ENCODE measurements around the gene PXDC1. TPM values are rescaled to one million over a fixed set of nuclear protein-coding genes. Genes with fewer than 3 reads are reported as not detected.
"Not testable (repeated sequence)": the region's sequence is repeated elsewhere in the genome, so short reads cannot be mapped to it uniquely, and the experiment has no call there.

Gene PXDC1
- polyA plus RNA-seq, 1 donor from 2014 or later: 3.9 TPM

GRCh38 chr6:3678946-3679345 lies 72.6 kb downstream of the PXDC1 start:
- Histone ChIP-seq H3K9ac (ENCODE audit: low read length) (no peak overlapping the region), H3K9me2 (ENCODE audit: insufficient read depth, low read length) (no peaks in the 10 kb centered on the region), H3K36me3 (ENCODE audit: insufficient read depth, low read length) (no peaks in the 10 kb centered on the region), H3F3A (ENCODE audit: insufficient read depth, low read length, poor library complexity, severe bottlenecking) (no peaks in the 10 kb centered on the region), H3K9me3 (ENCODE audit: low read length) (no peaks in the 10 kb centered on the region), H3K27me3 (ENCODE audit: insufficient read depth, low read depth, low read length) (no peaks in the 10 kb centered on the region), H2AFZ (ENCODE audit: low read depth, low read length) (no peak overlapping the region), H4K20me1 (ENCODE audit: insufficient read depth) (no peaks in the 10 kb centered on the region), H3K4me3 (ENCODE audit: low read length) (no peak overlapping the region), H3K79me2 (replicated peaks; ENCODE audit: insufficient read depth, low read length) (no peaks in the 10 kb centered on the region), H3K4me2 (ENCODE audit: low read length) (no peak overlapping the region), H3K27ac (ENCODE audit: low read length) (no peak overlapping the region)
- no peak for TF ChIP-seq TAF1 (IDR thresholded peaks at IDR 0.05; ENCODE audit: low read depth)
- no peak for TF ChIP-seq EP300 (conservative IDR thresholded peaks at IDR 0.05; ENCODE audit: poor library complexity, severe bottlenecking)
- no peak for TF ChIP-seq MXI1 (conservative IDR thresholded peaks at IDR 0.05; ENCODE audit: poor library complexity, severe bottlenecking)
- no peak for TF ChIP-seq RAD21 (conservative IDR thresholded peaks at IDR 0.05)

GRCh38 chr6:3677751-3678150 lies 73.8 kb downstream of the PXDC1 start:
- H3K4me2 ChIP-seq (ENCODE audit: low read length); H3K9me3 ChIP-seq (ENCODE audit: low read length); H3F3A ChIP-seq (ENCODE audit: insufficient read depth, low read length, poor library complexity, severe bottlenecking); H3K4me3 ChIP-seq (ENCODE audit: low read length); H3K27me3 ChIP-seq (ENCODE audit: insufficient read depth, low read depth, low read length); H3K36me3 ChIP-seq (ENCODE audit: insufficient read depth, low read length); H3K9ac ChIP-seq (ENCODE audit: low read length); H4K20me1 ChIP-seq (ENCODE audit: insufficient read depth); H3K9me2 ChIP-seq (ENCODE audit: insufficient read depth, low read length); H2AFZ ChIP-seq (ENCODE audit: low read depth, low read length); H3K79me2 ChIP-seq (replicated peaks; ENCODE audit: insufficient read depth, low read length); H3K27ac ChIP-seq (ENCODE audit: low read length): not testable (repeated sequence)

GRCh38 chr6:3677351-3677750 lies 74.2 kb downstream of the PXDC1 start:
- not testable (repeated sequence) for H3K9me2 ChIP-seq (ENCODE audit: insufficient read depth, low read length); H3K4me2 ChIP-seq (ENCODE audit: low read length); H3K36me3 ChIP-seq (ENCODE audit: insufficient read depth, low read length); H3K9ac ChIP-seq (ENCODE audit: low read length); H3K79me2 ChIP-seq (replicated peaks; ENCODE audit: insufficient read depth, low read length); H3F3A ChIP-seq (ENCODE audit: insufficient read depth, low read length, poor library complexity, severe bottlenecking); H3K9me3 ChIP-seq (ENCODE audit: low read length); H3K4me3 ChIP-seq (ENCODE audit: low read length); H2AFZ ChIP-seq (ENCODE audit: low read depth, low read length); H4K20me1 ChIP-seq (ENCODE audit: insufficient read depth); H3K27ac ChIP-seq (ENCODE audit: low read length); H3K27me3 ChIP-seq (ENCODE audit: insufficient read depth, low read depth, low read length)

Small RNA genes lying within 50 kb of the gene (small RNA-seq; reads per million reads assigned to genes)
- gene AL033523.1: 0 reads per million in 3 experiments

Other genes with a start within 250 kb of the PXDC1 start
- 0.18 and 0.79 TPM in 2 replicates for gene FAM50B, start 97.7 kb upstream of the PXDC1 start, polyA plus RNA-seq

Data from neural cell (in vitro differentiated cells).